Measurements from ENCODE around the gene RDX. TPM values are rescaled to one million over a fixed set of nuclear protein-coding genes. Genes with fewer than 3 reads are reported as not detected.

RDX gene
- total RNA-seq, 4 donors from 2014 or later, result 26.5 to 42.3 (median 32.6) TPM

GRCh38 chr11:110253525-110253924 lies 42.9 kb downstream of the RDX start:
- 78 to 81% methylated on average over 3 of the region's 3 CpGs for WGBS, 2 donors
- no peak for DNase-seq (ENCODE audit: low spot score in 2 of 2)
- TF ChIP-seq CTCF (IDR thresholded peaks at IDR 0.05) (no peak), POLR2A (IDR thresholded peaks at IDR 0.05) (no peak)
- intact Hi-C loops (cut with DNase I; ENCODE audit: low total_unique reads), result no loop called here
- H3K4me3 ChIP-seq (ENCODE audit: low read depth, poor library complexity, severe bottlenecking), result no peak overlapping the region

GRCh38 chr11:110251836-110252235 lies 44.6 kb downstream of the RDX start:
- intact Hi-C loops (cut with DNase I; ENCODE audit: low total_unique reads), result no loop called here
- WGBS, 2 donors, result 24 to 32% methylated on average over 1 of the region's 1 CpG
- H3K4me3 ChIP-seq (ENCODE audit: low read depth, poor library complexity, severe bottlenecking), result no peak overlapping the region
- TF ChIP-seq CTCF (IDR thresholded peaks at IDR 0.05) (no peak), POLR2A (IDR thresholded peaks at IDR 0.05) (no peak)
- DNase-seq (ENCODE audit: low spot score in 2 of 2), result no peak

- DNase-seq (ENCODE audit: low spot score in 2 of 2), result no peak
- intact Hi-C loops (cut with DNase I; ENCODE audit: low total_unique reads), result no loop called here
- TF ChIP-seq POLR2A (IDR thresholded peaks at IDR 0.05) (no peak), CTCF (IDR thresholded peaks at IDR 0.05) (no peak)
- H3K4me3 ChIP-seq (ENCODE audit: low read depth, poor library complexity, severe bottlenecking), result no peak overlapping the region
- 87 to 90% methylated on average over 2 of the region's 2 CpGs for WGBS, 2 donors
Observed at GRCh38 chr11:110250168-110250567, 46.2 kb downstream of the RDX start.

GRCh38 chr11:110249766-110250165 lies 46.6 kb downstream of the RDX start:
- 90% methylated on average over 5 of the region's 5 CpGs for WGBS, 2 donors
- intact Hi-C loops (cut with DNase I; ENCODE audit: low total_unique reads), result no loop called here
- no peak overlapping the region for H3K4me3 ChIP-seq (ENCODE audit: low read depth, poor library complexity, severe bottlenecking)
- no peak for TF ChIP-seq CTCF (IDR thresholded peaks at IDR 0.05)
- TF ChIP-seq POLR2A (IDR thresholded peaks at IDR 0.05), result no peak
- no peak for DNase-seq (ENCODE audit: low spot score in 2 of 2)

GRCh38 chr11:110249066-110249465 lies 47.3 kb downstream of the RDX start:
- DNase-seq (ENCODE audit: low spot score in 2 of 2), result no peak
- 89 to 93% methylated on average over 1 of the region's 1 CpG for WGBS, 2 donors
- TF ChIP-seq POLR2A (IDR thresholded peaks at IDR 0.05) (no peak), CTCF (IDR thresholded peaks at IDR 0.05) (no peak)
- no peak overlapping the region for H3K4me3 ChIP-seq (ENCODE audit: low read depth, poor library complexity, severe bottlenecking)
- intact Hi-C loops (cut with DNase I; ENCODE audit: low total_unique reads), result no loop called here

GRCh38 chr11:110243791-110244190 lies 52.6 kb downstream of the RDX start:
- TF ChIP-seq POLR2A (IDR thresholded peaks at IDR 0.05), result no peak
- no peak for TF ChIP-seq CTCF (IDR thresholded peaks at IDR 0.05)
- intact Hi-C loops (cut with DNase I; ENCODE audit: low total_unique reads), result no loop called here

More at GRCh38 chr11:110243791-110244190, 52.6 kb downstream of the RDX start:
- H3K4me3 ChIP-seq (ENCODE audit: low read depth, poor library complexity, severe bottlenecking), result no peak overlapping the region
- 96 to 100% methylated on average over 1 of the region's 1 CpG for WGBS, 2 donors
- no peak for DNase-seq (ENCODE audit: low spot score in 2 of 2)

Data from lower leg skin (tissue), 4 donors.